Esophagus muscularis mucosa (tissue), 4 donors: ENCODE measurements around the gene ARNT2.

Experiments used
- CTCF ChIP-seq, 3 experiments: fragments of 200-600 bp in 2 of 3; fragments of 450-650 bp in 1 of 3; sonication (generic) in 2 of 3; IDR thresholded peaks; one replicate each; pipeline ENCODE4 v1.5.1; 2017 to 2019; ENCODE audit warnings: antibody characterized with exemption in 3 of 3, mild to moderate bottlenecking in 2 of 3, moderate library complexity in 1 of 3
- EP300 ChIP-seq: sonication (generic); formaldehyde crosslinking; IDR thresholded peaks from one replicate; pipeline ENCODE4 v1.6.1; 2017; ENCODE audit warnings: antibody characterized with exemption
- POLR2A ChIP-seq: fragments of 450-650 bp; IDR thresholded peaks from one replicate; pipeline ENCODE4 v1.6.1; 2017; ENCODE audit warnings: antibody characterized with exemption, moderate library complexity, mild to moderate bottlenecking, low read depth
- POLR2AphosphoS5 ChIP-seq, 2 donors: sonication (generic); formaldehyde crosslinking; IDR thresholded peaks; one replicate each; pipeline ENCODE4 v1.6.1; 2017; ENCODE audit warnings: antibody characterized with exemption in 2 of 2

DNA sequence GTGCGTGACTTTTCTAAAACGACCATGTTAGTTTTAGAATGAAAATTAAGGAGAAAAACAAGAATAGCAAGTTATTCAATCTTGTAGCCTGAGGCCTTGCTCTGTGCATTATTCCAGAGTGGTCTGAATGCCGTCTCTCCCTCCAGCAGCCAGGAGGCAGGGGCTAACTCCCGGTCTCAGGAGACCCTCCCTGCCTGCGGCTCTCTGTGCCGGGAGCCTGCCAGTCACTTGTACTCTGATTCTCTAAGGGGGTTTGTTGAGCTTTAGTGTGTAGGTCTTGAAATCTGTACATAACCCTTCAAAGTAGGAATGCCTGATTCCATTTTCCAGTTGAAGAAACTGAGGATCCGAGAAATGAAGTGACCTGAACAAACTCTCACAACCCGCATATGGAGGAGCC, 97.3 kb downstream of the ARNT2 start:
- no peak for TF ChIP-seq CTCF (IDR thresholded peaks at IDR 0.05)
- TF ChIP-seq POLR2A: no peak
- TF ChIP-seq POLR2AphosphoS5 (IDR thresholded peaks at IDR 0.05): no peak
- TF ChIP-seq EP300: no peak
